Measurements from ENCODE around the gene CFAP210.

DNA sequence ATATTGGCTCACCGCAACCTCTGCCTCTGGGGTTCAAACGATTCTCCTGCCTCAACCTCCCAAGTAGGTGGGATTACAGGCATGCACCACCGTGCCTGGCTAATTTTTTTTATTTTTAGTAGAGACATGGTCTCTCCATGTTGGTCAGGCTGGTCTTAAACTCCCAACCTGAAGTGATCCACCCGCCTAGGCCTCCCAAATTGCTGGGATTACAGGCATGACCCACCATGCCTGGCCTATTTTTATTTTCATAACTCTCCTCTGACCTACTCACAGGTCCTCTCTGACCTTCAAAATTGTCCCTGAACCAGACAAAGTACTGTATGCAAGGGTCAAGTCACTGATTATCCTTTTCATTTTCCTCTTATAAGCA, 23.5 kb upstream of the CFAP210 start:
- TF ChIP-seq, protein P1, sequence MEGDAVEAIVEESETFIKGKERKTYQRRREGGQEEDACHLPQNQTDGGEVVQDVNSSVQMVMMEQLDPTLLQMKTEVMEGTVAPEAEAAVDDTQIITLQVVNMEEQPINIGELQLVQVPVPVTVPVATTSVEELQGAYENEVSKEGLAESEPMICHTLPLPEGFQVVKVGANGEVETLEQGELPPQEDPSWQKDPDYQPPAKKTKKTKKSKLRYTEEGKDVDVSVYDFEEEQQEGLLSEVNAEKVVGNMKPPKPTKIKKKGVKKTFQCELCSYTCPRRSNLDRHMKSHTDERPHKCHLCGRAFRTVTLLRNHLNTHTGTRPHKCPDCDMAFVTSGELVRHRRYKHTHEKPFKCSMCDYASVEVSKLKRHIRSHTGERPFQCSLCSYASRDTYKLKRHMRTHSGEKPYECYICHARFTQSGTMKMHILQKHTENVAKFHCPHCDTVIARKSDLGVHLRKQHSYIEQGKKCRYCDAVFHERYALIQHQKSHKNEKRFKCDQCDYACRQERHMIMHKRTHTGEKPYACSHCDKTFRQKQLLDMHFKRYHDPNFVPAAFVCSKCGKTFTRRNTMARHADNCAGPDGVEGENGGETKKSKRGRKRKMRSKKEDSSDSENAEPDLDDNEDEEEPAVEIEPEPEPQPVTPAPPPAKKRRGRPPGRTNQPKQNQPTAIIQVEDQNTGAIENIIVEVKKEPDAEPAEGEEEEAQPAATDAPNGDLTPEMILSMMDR (conservative IDR thresholded peaks at IDR 0.05 in 1 of 2, IDR thresholded peaks at IDR 0.05 in 1 of 2; ENCODE audit: low read depth in 1 of 2, low read length in 2 of 2): no peak
- no peak for TF ChIP-seq EZH2 (IDR thresholded peaks at IDR 0.05; ENCODE audit: low read length, missing control alignments)

Measured in fibroblast of lung (primary cell).